HG03135 (cell line): ENCODE measurements around the gene PARVB.

Experiments
- ATAC-seq: cut with Tn5 transposase; IDR thresholded peaks from one replicate; pipeline ENCODE4 v1.9.1; 2021; ENCODE audit warnings: mild to moderate bottlenecking, moderate library complexity; ENCODE audit not compliant: unreplicated experiment

The PARVB gene

GRCh38 chr22:44209343-44209742 is 185.2 kb downstream of the PARVB start:
- ATAC-seq = no peak

GRCh38 chr22:44210722-44211121 is 186.6 kb downstream of the PARVB start:
- no peak for ATAC-seq

DNA sequence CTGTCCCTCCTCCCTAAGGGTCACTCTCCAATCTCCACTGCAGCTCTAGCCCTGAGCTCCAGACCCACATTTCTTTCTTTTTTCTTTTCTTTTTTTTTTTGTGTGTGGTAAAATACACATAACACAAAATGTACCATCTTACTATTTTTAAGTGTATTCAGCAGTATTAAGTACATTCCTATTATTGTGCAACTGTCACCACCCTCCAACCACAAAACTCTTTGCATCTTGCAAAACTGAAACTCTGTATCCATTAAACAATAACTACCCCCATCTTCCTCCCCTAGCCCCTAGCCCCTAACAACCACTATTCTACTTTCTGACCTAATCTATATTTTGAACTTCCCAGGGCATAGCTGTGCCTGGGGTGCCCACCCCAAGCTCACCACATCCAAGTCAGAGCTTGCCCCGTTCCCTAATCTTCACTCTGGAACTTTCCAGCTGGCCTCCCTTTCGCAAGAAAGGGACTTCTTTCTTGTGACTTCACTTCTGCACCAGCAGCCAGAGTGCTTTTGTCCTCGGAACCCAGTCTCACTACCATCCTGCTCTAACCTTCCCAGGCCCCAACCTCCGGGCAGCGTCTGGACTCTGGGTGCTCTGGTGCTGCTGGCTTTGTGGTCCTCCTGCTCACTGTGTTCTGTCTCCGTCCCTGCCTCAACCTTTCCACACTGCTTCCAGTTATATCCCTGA is 187.3 kb downstream of the PARVB start:
- ATAC-seq = no peak

DNA sequence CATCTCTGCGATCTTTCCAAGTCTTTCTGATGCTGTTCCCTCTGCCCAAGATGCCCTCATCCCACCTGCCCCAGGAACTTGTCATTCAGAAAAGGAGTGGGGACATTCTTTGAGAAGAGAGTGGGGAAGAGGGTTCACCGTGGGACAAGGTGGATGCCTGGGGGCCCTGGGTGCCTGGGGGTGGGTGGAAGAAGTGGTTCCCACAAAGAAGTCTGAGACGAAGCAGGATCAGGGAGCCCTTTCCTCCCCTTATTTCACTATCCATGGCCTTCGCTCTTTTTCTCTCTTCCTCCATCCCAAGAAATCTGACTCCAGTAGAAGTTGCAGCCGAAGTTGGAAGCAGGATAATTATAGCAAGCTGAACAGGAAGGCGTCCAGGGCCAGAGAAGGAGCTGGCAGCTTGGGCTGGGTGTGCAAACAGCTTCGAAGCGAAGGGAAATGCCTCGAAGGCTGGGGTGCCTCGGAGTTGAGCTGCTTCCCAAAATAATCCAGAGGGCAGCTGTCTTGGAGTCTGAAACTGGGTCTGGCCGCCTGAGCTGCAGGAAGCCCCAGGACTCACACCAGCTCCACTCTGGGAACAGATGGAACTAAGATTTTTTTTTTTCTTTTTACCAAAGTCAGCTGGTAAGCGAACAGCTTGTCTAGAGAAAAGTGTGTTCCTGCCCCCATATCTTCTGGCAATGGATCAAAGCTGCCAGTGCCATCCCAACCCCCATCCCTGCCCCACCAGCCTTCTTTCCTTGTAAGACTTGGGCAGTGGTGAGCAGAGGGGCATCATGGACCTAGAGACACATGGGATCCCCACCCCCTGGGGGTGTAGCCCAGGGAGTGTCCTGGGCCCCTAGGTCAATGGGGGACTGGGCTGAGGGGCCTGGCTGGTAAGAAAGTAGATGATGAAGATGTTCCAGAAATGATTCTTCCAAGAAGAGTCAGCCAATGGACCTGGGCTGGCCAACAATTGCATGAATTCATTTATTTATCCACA is 188.1 kb downstream of the PARVB start:
- no peak for ATAC-seq

DNA sequence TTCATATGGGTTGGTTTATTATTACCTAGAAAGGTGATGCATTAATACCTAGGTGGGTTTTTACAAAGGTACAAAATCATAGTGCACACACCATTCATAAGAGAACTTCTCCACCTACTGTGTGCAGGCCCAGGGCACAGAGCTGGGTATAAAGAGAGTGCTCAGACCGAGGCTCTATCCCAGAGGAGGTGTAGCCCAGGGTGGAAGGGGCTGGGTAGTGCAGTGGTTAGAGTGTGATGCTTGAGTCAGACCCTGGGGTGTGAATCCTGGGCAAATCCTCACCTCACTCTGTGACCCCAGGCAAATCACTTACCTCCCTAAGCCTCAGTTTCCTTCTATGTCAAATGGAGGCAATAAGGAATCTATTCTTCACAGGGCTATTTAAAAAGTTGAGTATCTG is 188.8 kb downstream of the PARVB start:
- ATAC-seq = no peak

GRCh38 chr22:44213489-44214043 is 189.5 kb downstream of the PARVB start:
- ATAC-seq = no peak

DNA sequence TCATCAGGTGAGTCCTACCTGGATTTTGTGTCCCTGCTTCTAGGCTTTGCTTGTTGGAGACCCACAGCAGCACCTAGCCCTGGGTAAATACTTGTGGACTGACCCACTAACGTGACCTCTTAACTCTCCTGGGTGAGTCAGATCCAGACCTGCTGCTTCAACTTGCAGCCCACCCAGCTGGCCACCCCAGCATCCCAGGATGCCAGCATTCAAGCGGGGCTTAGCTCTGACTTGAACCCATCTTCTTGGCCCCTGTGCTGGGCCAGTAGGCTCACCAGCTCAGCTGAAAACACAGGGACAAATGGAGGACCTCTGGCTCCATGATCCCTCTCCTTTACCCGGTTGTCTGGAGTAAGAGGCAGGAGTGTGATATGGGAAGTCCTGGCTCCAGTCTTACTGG is 190.1 kb downstream of the PARVB start:
- no peak for ATAC-seq

DNA sequence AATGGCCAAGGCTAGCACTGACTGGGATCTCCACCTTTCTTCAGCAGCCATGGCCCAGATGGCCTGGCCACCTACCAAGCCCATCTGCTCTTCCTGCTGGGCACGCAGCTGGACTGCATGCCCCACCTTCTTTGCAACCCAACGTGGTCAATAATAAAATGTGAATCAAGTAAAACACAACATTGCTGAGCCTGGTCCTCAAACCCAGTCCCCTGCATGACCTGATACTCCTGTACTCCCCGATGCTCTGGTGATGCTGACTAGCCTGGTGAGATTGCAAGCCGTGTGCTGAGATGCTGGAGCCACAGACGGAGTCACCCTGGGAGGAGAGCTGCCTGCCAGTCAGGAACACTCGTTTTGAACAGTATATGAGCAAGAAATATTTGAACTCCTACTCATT is 190.7 kb downstream of the PARVB start:
- no peak for ATAC-seq

DNA sequence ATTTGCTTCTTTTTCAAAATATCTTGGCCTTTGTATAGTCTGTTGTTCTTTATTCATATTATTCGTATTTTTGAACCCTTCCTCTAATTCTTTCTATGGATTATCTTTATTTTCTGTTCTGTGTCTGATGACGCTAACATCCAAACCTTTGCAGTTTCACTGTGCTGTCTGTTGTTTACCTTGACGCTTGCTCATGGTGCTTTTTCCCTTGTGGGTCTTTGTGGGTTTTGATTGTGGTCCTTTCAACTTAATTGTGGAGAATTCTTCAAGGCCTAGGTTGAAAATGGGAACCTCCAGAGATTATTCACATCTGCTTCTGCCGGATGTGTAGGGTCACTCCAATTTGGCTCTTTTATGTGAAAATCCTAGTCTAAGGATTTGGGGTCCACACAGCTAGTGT is 191.2 kb downstream of the PARVB start:
- ATAC-seq = no peak

DNA sequence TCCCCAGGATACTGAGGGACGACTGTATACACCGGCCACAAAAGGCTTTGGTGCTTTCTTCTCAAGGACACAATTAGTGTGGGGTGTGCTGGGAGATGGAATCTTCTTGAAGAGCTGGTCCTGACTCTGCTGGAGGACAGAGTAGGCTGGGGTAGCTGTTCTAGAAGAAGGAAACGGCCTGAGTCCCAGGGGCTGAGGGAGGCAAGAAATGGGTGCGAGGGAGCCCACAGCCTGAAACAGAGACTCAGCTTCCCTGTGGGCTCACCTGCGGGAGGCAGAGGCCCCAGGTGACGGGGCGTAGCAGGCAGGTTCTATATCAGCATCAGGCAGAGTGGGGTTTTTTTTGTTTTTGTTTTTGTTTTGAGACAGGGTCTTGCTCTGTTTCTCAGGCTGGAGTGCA is 193.2 kb downstream of the PARVB start:
- ATAC-seq = no peak

GRCh38 chr22:44218071-44218470 is 194.0 kb downstream of the PARVB start:
- ATAC-seq = no peak

DNA sequence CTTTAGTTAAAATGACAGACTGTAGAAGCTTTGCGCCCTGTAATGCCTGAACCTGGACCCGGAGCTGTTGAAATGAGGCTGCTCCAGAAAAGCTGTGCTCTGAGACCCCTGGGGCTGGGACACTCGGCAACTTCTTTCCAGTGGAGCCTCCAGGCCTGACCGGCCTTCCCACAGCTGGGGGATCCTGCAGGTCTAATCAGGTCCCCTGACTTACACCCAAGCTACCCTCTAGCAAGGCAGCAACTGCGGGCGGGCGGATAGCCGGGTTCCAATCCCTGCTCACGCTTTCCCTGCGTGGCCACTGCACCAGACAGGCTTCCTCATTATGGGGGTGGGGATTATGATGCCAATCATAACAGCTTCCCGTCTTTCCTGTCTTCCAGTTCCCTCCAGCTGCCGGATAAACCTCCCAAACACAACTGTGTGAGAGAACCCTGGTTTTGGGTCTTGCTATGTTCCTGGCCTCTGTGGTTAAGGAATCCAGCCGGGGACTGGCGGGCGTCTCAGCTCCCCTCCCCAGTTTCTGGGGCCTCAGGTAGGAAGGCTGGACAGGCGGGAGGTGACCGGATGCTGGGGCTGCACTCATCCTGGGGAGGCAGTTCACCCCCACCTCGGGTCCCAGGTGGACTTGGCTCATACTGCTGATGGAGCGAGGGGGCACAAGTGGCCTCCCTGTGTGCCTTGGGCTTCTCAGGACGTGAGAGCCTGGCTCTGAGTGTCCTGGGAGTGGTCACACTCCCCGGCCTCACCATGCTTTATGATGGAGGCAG is 195.2 kb downstream of the PARVB start:
- no peak for ATAC-seq

GRCh38 chr22:44220727-44221680 is 196.9 kb downstream of the PARVB start:
- ATAC-seq = no peak

DNA sequence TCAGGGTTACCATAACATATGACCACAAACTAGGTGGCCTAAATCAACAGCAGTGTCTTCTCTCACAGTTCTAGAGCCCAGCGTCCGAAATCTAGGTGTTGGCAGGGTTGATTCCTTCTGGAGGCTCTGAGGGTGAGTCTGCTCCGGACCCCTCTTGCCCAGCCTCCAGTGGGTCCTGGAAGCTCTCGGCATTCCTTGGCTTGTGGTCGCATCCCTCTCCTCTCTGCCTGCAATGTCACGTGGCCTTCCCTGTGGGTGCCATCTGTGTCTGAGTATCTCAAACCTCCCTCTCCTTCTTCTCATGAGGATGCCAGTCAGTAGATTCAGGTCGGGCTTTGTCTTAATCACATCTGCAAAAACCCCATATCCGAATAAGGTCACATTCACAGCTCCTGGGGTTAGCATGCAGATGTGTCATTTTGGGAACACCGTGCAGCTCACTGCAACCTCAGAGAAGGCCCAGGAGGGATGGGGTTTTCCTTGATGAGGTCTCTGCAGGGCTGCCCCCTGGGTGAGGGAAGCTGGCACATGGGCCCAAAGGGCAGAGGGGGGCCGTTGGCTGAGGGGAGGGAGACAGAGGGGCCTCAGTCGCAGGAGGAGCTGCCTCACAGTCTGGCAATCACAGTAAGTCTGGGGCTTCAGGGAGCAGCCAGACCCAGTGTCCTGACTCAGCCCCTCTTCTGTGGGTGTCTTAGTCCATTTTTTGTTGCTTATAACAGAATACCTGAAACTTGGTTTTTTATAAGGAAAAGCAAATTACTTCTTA is 197.8 kb downstream of the PARVB start:
- no peak for ATAC-seq
